H9 (cell line): ENCODE data around the gene PES1. TPM values are rescaled to one million over a fixed set of nuclear protein-coding genes. Genes with fewer than 3 reads are reported as not detected.

Experiments
- DNase-seq: peaks from one replicate; pipeline ENCODE4 v3.0.0-alpha.2; 2017
- H2AFZ ChIP-seq: one replicate; pipeline ENCODE4 v1.6.1; 2013; ENCODE audit warnings: mild to moderate bottlenecking, low read length, control low read depth, moderate library complexity
- H2AK5ac ChIP-seq: 2 replicates; pipeline ENCODE4 v1.6.1; 2013; ENCODE audit warnings: low read length, control low read depth, mixed read lengths; ENCODE audit not compliant: insufficient read length
- H2BK120ac ChIP-seq: one replicate; pipeline ENCODE4 v1.6.1; 2013; ENCODE audit warnings: low read depth, mild to moderate bottlenecking, low read length, control low read depth, inconsistent platforms; ENCODE audit not compliant: poor library complexity, severe bottlenecking
- H2BK12ac ChIP-seq: 2 replicates; pipeline ENCODE4 v1.6.1; 2013; ENCODE audit warnings: low read length, control low read depth, mixed read lengths, low read depth; ENCODE audit not compliant: insufficient read length
- H2BK15ac ChIP-seq: 2 replicates; pipeline ENCODE4 v1.6.1; 2013; ENCODE audit warnings: low read depth, low read length, control low read depth
- H2BK20ac ChIP-seq: one replicate; pipeline ENCODE4 v1.6.1; 2013; ENCODE audit warnings: low read depth, mild to moderate bottlenecking, low read length, control low read depth, inconsistent platforms; ENCODE audit not compliant: poor library complexity, severe bottlenecking
- H2BK5ac ChIP-seq: 2 replicates; pipeline ENCODE4 v1.6.1; 2013; ENCODE audit warnings: low read length, control low read depth, mixed read lengths; ENCODE audit not compliant: insufficient read length
- H3K14ac ChIP-seq: 2 replicates; pipeline ENCODE4 v1.6.1; 2013; ENCODE audit warnings: low read length, control low read depth; ENCODE audit not compliant: insufficient read depth
- H3K18ac ChIP-seq: 2 replicates; pipeline ENCODE4 v1.6.1; 2013; ENCODE audit warnings: low read depth, mild to moderate bottlenecking, mixed read lengths, low read length, control low read depth; ENCODE audit not compliant: insufficient read length
- H3K23ac ChIP-seq: 2 replicates; pipeline ENCODE4 v1.6.1; 2013; ENCODE audit warnings: low read length, control low read depth, mixed read lengths, low read depth; ENCODE audit not compliant: insufficient read length
- H3K23me2 ChIP-seq: 2 replicates; pipeline ENCODE4 v1.6.1; 2013; ENCODE audit warnings: low read depth, mild to moderate bottlenecking, mixed read lengths, low read length, control low read depth; ENCODE audit not compliant: insufficient read length, poor library complexity, severe bottlenecking
- H3K27ac ChIP-seq: 2 replicates; pipeline ENCODE4 v1.5.1; 2013; ENCODE audit warnings: low read length, control low read depth, mixed read lengths, low read depth; ENCODE audit not compliant: insufficient read length
- H3K27me3 ChIP-seq: 2 replicates; pipeline ENCODE4 v1.6.1; 2013; ENCODE audit warnings: low read length, control low read depth, inconsistent platforms; ENCODE audit not compliant: insufficient read depth
- H3K4ac ChIP-seq: 2 replicates; pipeline ENCODE4 v1.6.1; 2013; ENCODE audit warnings: low read depth, mild to moderate bottlenecking, control low read depth, inconsistent platforms, low read length, moderate library complexity
- H3K4me1 ChIP-seq: 2 replicates; pipeline ENCODE4 v1.6.1; 2013; ENCODE audit warnings: low read length, control low read depth, inconsistent platforms; ENCODE audit not compliant: insufficient read depth
- H3K4me2 ChIP-seq: 2 replicates; pipeline ENCODE4 v1.6.1; 2013; ENCODE audit warnings: low read length, control low read depth, mixed read lengths; ENCODE audit not compliant: insufficient read length, insufficient read depth
- H3K56ac ChIP-seq: 2 replicates; pipeline ENCODE4 v1.6.1; 2013; ENCODE audit warnings: low read depth, mild to moderate bottlenecking, mixed read lengths, low read length, control low read depth; ENCODE audit not compliant: insufficient read length
- H3K79me1 ChIP-seq: 2 replicates; pipeline ENCODE4 v1.6.1; 2013; ENCODE audit warnings: low read depth, mild to moderate bottlenecking, moderate library complexity, low read length, control low read depth, inconsistent platforms; ENCODE audit not compliant: insufficient read depth, poor library complexity, severe bottlenecking
- H3K79me2 ChIP-seq: 2 replicates; pipeline ENCODE4 v1.6.1; 2013; ENCODE audit warnings: low read length, control low read depth, inconsistent platforms; ENCODE audit not compliant: insufficient read depth
- H3K9ac ChIP-seq: 2 replicates; pipeline ENCODE4 v1.6.1; 2013; ENCODE audit warnings: low read length, control low read depth, mixed read lengths; ENCODE audit not compliant: insufficient read length; ENCODE audit errors: extremely low read depth
- H3K9me3 ChIP-seq: one replicate; pipeline ENCODE4 v1.6.1; 2013; ENCODE audit warnings: low read depth, low read length, inconsistent platforms; ENCODE audit not compliant: control insufficient read depth
- H3T11ph ChIP-seq: one replicate; pipeline ENCODE4 v1.6.1; 2013; ENCODE audit warnings: mild to moderate bottlenecking, low read length, control low read depth, inconsistent platforms
- H4K20me1 ChIP-seq: one replicate; pipeline ENCODE4 v1.6.1; 2013; ENCODE audit not compliant: control insufficient read depth, insufficient read length, insufficient read depth
- H4K5ac ChIP-seq: 2 replicates; pipeline ENCODE4 v1.6.1; 2013; ENCODE audit warnings: low read depth, mild to moderate bottlenecking, mixed read lengths, low read length, control low read depth; ENCODE audit not compliant: insufficient read length
- H4K8ac ChIP-seq: replicated peaks from 2 replicates; pipeline ENCODE4 v1.6.1; 2013; ENCODE audit warnings: low read length, control low read depth, mixed read lengths, low read depth; ENCODE audit not compliant: insufficient read length
- H4K91ac ChIP-seq: 2 replicates; pipeline ENCODE4 v1.6.1; 2013; ENCODE audit warnings: low read depth, mild to moderate bottlenecking, moderate library complexity, mixed read lengths, low read length, control low read depth; ENCODE audit not compliant: insufficient read length
- H3K27ac Mint-ChIP-seq, 3 experiments: 2 replicates in 2 of 3; 3 replicates in 1 of 3; pipeline ENCODE4 v1.8.0; 2020 to 2021; ENCODE audit warnings: mixed read lengths in 3 of 3, mild to moderate bottlenecking in 1 of 3, moderate library complexity in 1 of 3
- H3K27me3 Mint-ChIP-seq: 2 replicates; pipeline ENCODE4 v1.8.0; 2021; ENCODE audit warnings: low read depth, mild to moderate bottlenecking, moderate library complexity, mixed read lengths
- H3K36me3 Mint-ChIP-seq, 3 experiments: 2 replicates in 2 of 3; 3 replicates in 1 of 3; pipeline ENCODE4 v1.8.0; 2020 to 2021; ENCODE audit warnings: low read depth in 3 of 3, mixed read lengths in 3 of 3; ENCODE audit not compliant: insufficient read depth in 1 of 3
- H3K4me1 Mint-ChIP-seq, 2 experiments: 2 replicates each; pipeline ENCODE4 v1.8.0; 2020; ENCODE audit warnings: mixed read lengths in 2 of 2
- H3K4me3 Mint-ChIP-seq, 2 experiments: 2 replicates in 1 of 2; 3 replicates in 1 of 2; pipeline ENCODE4 v1.8.0; 2020 to 2021; ENCODE audit warnings: mild to moderate bottlenecking in 2 of 2, mixed read lengths in 2 of 2, moderate library complexity in 1 of 2
- H3K9me3 Mint-ChIP-seq, 2 experiments: 2 replicates in 1 of 2; 3 replicates in 1 of 2; pipeline ENCODE4 v1.8.0; 2020; ENCODE audit warnings: mild to moderate bottlenecking in 2 of 2, mixed read lengths in 2 of 2, moderate library complexity in 1 of 2
- WGBS: extraction: QIAGEN DNeasy Blood & Tissue Kit; methylation state at CpG from one replicate; pipeline ENCODE4 v1.1.7; 2013; ENCODE audit warnings: missing lambda C conversion rate, low lambda C conversion rate, mixed read lengths; ENCODE audit not compliant: insufficient read length; ENCODE audit errors: extremely low coverage; 5-methylcytosine and 5-hydroxymethylcytosine counted together
- total RNA-seq: library from RNA; stranded (reverse); gene quantifications from 2 replicates; pipeline ENCODE4 v1.2.1, GENCODE V29; 2021
- TF ChIP-seq, protein P1 (sequence below): fragments of 200-600 bp; sonication (generic); conservative IDR thresholded peaks from 3 replicates; pipeline ENCODE4 v1.8.0; 2021; ENCODE audit warnings: antibody characterized with exemption, mild to moderate bottlenecking

The PES1 gene
- total RNA-seq, 1 experiment from 2014 or later: 133 TPM

DNA sequence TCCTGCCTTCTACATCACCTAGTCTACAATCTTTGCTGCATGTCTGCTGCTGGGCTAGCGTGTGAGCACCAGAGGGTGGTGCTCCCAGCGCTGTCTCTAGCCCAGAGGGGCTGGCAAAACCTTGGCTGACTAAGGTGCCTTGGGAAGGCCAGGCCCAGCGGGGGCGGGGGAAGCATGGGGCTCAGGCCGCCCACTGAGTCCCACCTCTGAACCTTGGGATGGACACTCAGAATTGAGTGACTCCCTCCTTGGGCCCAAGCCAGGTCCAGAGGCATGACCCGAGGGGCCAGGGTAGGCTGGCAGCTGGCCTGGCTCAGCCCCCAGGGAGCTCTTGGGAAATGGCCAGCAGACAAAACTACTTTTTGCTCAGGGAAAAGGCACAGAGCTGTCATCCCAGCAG is 9.7 kb downstream of the PES1 start:
- Histone ChIP-seq H3K27ac (no peak overlapping the region), H2BK12ac (no peak overlapping the region), H3K23me2 (no peaks in the 10 kb centered on the region), H3K56ac (no peak overlapping the region), H3T11ph (no peak overlapping the region), H2AK5ac (no peak overlapping the region), H3K4ac (no peak overlapping the region), H3K9ac (no peak overlapping the region), H3K79me1 (no peaks in the 10 kb centered on the region), H3K18ac (no peak overlapping the region), H2AFZ (no peak overlapping the region), H4K8ac (no peak overlapping the region), H3K23ac (no peak overlapping the region), H3K79me2 (no peaks in the 10 kb centered on the region), H3K4me1 (no peaks in the 10 kb centered on the region), H3K9me3 (no peaks in the 10 kb centered on the region), H2BK5ac (no peak overlapping the region), H3K14ac (no peak overlapping the region), H4K20me1 (no peaks in the 10 kb centered on the region), H2BK20ac (no peak overlapping the region), H3K27me3 (no peaks in the 10 kb centered on the region), H4K5ac (no peak overlapping the region), H4K91ac (no peak overlapping the region), H3K4me2 (no peak overlapping the region), H2BK120ac (no peak overlapping the region), H2BK15ac (no peak overlapping the region)
- Mint-ChIP-seq H3K4me1 (0 out of 4 replicates have a peak, but pooled peaks cover 0 to 2% of the 10 kb centered on the region in 2 experiments), H3K4me3 (no peak overlapping the region), H3K36me3 (peaks cover 57 to 95% (median 92%) of the 10 kb centered on the region in 3 experiments), H3K27ac (no peak overlapping the region), H3K9me3 (no peaks in the 10 kb centered on the region), H3K27me3 (no peaks in the 10 kb centered on the region)
- TF ChIP-seq, protein P1, sequence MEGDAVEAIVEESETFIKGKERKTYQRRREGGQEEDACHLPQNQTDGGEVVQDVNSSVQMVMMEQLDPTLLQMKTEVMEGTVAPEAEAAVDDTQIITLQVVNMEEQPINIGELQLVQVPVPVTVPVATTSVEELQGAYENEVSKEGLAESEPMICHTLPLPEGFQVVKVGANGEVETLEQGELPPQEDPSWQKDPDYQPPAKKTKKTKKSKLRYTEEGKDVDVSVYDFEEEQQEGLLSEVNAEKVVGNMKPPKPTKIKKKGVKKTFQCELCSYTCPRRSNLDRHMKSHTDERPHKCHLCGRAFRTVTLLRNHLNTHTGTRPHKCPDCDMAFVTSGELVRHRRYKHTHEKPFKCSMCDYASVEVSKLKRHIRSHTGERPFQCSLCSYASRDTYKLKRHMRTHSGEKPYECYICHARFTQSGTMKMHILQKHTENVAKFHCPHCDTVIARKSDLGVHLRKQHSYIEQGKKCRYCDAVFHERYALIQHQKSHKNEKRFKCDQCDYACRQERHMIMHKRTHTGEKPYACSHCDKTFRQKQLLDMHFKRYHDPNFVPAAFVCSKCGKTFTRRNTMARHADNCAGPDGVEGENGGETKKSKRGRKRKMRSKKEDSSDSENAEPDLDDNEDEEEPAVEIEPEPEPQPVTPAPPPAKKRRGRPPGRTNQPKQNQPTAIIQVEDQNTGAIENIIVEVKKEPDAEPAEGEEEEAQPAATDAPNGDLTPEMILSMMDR: no peak
- no CpG with 5 or more reads among the region's 6 CpGs for WGBS
- no peak for DNase-seq
